GM10847 (cell line): ENCODE measurements around the gene SORL1-AS1.

ENCODE experiments used
- POLR2A ChIP-seq: IDR thresholded peaks from 2 replicates; pipeline ENCODE4 v1.6.1; 2011; ENCODE audit not compliant: insufficient read length; ENCODE audit errors: extremely low read depth

SORL1-AS1 gene

GRCh38 chr11:121448431-121448941 is 4.3 kb downstream of the SORL1-AS1 start:
- no peak for TF ChIP-seq POLR2A

GRCh38 chr11:121448011-121448410 is 4.8 kb downstream of the SORL1-AS1 start:
- TF ChIP-seq POLR2A, result no peak

GRCh38 chr11:121446752-121447156 is 6.0 kb downstream of the SORL1-AS1 start:
- TF ChIP-seq POLR2A, result no peak

- no peak for TF ChIP-seq POLR2A
These were observed 7.5 kb downstream of the SORL1-AS1 start for GRCh38 chr11:121445071-121445768.

- TF ChIP-seq POLR2A, result no peak
These were observed 8.2 kb downstream of the SORL1-AS1 start for GRCh38 chr11:121444526-121444925.

- no peak for TF ChIP-seq POLR2A
These were observed 9.0 kb downstream of the SORL1-AS1 start for GRCh38 chr11:121443688-121444275.

GRCh38 chr11:121441521-121441920 is 11.2 kb downstream of the SORL1-AS1 start:
- no peak for TF ChIP-seq POLR2A

GRCh38 chr11:121439759-121440158 is 13.0 kb downstream of the SORL1-AS1 start:
- no peak for TF ChIP-seq POLR2A

GRCh38 chr11:121439337-121439736 is 13.4 kb downstream of the SORL1-AS1 start:
- TF ChIP-seq POLR2A, result no peak

- no peak for TF ChIP-seq POLR2A
These were observed 15.1 kb downstream of the SORL1-AS1 start for GRCh38 chr11:121437686-121438078.

- no peak for TF ChIP-seq POLR2A
These were observed 15.6 kb downstream of the SORL1-AS1 start for GRCh38 chr11:121437018-121437685.

- TF ChIP-seq POLR2A, result no peak
These were observed 16.9 kb downstream of the SORL1-AS1 start for GRCh38 chr11:121435551-121436511.

- no peak for TF ChIP-seq POLR2A
These were observed 17.6 kb downstream of the SORL1-AS1 start for GRCh38 chr11:121435132-121435531.

- no peak for TF ChIP-seq POLR2A
These were observed 20.8 kb downstream of the SORL1-AS1 start for GRCh38 chr11:121431820-121432526.
